GM03348 (cell line): ENCODE data around the gene CYP2B6.
A peak's percentile ranks its signal among the peaks of the same experiment; 100 is the strongest.
"Not testable (repeated sequence)": the region's sequence is repeated elsewhere in the genome, so short reads cannot be mapped to it uniquely, and the experiment has no call there.

Experiments used
- DNase-seq: peaks from one replicate; pipeline ENCODE4 v3.0.0; 2012; ENCODE audit warnings: low spot score

The CYP2B6 gene

GRCh38 chr19:40990972-40991381 lies at the start of gene CYP2B6:
TSS of gene CYP2B6 (plus strand) at chr19:40991282. CDS start at chr19:40991306, 24 bp downstream.
- no peak for DNase-seq

- no peak for DNase-seq
These were observed 49.4 kb upstream of the CYP2B6 start for GRCh38 chr19:40941481-40942219.

DNA sequence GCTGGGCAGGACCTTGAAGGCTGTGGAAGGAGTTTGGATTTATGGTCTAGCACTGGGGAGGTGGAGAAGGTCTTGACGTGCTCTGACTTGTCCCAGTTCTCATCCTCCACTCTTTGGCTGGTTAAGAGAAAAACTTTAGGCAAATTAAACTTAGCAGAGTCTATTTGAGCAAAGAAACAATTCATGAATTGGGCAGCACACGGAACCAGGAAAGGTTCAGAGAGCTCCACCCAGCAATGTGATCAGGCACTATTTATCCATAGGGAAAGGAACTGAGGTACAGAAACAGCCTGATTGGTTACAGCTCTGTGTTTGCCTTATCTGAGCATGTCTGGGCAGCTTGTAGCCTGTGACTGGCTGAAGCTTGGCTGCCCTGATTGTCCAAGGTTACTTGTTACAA lies 45.4 kb upstream of the CYP2B6 start:
- no peak for DNase-seq

GRCh38 chr19:40947114-40947513 lies 44.0 kb upstream of the CYP2B6 start:
- DNase-seq = no peak

DNA sequence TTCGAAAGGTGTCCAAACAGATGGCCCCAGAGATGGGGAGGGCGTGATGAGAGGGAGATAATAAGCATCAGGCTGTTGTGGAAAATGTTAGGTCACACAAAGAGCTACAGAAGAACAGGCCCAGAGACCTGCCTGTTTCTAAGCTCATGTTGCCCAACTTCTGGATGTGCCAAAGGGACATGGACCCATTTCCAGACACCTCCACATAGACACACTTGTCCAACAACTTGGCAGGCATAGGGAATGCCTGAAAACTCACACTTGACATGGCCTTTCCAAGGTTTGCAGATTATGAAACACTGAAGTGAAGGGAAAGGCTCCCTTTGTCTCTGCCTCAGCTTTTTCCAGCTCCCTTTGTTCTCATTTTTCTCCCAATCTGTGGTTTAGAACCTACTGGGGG lies 43.5 kb upstream of the CYP2B6 start:
- DNase-seq = no peak

GRCh38 chr19:40948580-40949299 lies 42.3 kb upstream of the CYP2B6 start:
- DNase-seq = no peak

DNA sequence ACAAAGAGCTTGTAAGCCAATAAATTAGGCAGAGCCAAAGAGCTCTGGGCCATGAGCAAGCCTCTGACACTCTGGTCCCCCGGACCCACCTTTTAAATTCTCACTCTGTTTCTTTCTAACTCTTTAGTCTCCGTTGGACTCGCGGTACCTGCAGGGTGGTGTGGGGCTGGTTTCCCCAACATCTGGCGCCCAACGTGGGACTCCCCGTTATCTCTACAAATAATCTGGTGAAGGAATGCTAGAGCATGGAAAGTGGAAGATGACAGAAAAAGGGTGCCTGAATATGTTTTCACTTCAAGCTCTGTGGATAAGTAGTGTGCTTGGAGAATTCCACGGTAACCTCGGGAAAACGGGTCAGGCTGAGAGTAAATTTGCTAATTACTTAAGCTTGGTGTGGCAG lies 36.5 kb upstream of the CYP2B6 start:
- no peak for DNase-seq

DNA sequence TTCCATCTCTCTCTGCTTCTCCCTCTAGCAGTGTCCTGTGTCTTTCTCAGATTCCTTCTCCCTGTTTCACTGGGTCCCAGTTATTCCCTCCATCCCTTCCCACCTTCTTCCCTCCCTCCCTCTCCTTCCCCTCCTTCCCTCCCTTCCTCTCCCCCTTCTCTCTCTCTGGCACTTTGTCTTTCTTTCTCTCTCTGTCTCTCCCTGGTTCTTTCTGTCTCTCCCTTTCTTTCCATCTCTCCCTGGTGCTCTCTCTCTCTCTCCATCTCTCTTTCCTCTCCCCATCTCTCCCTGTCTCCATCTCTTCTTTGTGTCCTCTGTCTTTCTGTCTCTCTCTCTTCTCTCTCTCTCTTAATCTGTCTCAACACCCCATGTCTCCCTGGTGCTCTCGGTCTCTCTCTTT lies 31.7 kb upstream of the CYP2B6 start:
- DNase-seq = no peak

- no peak for DNase-seq
These were observed 30.9 kb upstream of the CYP2B6 start for GRCh38 chr19:40960062-40960685.

DNA sequence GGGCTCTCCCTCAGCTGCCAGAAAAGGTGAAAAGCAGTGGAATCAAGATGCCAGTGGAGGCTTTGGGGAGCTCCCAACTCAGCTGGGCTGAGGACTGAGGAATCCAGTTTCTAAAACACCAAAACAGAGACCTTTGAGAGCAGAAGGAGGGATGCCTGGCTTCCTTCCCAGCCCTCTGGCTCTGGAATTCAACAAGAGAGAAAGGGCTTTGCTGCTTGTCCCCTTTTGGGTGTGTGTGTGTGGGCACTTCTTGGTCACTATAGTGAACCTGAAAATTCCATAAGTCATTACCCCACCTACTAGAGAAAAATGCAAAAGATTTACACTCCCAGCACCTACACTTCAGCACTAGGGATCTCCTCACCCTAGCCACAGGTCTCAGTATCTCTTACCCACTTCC lies 30.3 kb upstream of the CYP2B6 start:
- DNase-seq = no peak

DNA sequence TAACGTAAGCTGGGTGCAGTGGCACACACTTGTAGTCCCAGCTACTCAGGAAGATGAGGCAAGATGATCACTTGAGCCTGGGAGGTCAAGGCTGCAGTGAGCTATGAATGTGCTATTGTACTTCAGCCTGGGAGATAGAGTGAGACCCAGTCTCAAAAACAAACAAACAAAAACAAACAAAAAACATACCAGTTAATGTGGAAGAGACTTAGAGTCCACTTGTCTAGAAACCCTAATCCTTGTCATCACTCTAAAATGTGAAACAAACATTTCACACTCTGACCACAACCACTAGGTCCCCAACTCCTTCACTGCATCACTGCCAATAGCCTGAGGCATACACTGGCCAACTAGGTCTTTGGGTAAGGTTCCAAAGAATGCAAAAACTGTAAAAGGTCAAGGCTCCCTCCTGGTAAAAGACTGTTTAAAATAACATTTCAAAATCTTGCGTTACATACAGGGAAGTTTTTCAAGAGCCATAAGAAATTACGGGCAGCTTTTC lies 28.6 kb upstream of the CYP2B6 start:
- DNase-seq = no peak

DNA sequence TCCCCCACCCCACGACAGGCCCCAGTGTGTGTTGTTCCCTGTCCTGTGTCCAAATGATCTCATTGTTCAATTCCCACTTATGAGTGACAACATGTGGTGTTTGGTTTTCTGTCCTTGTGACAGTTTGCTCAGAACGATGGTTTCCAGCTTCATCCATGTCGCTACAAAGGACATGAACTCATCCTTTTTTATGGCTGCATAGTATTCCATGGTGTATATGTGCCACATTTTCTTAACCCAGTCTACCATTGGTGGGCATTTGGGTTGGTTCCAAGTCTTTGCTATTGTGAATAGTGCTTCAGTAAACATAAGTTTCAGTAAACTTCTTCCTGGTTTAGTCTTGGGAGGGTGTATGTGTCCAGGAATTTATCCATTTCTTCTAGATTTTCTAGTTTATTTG lies 26.7 kb upstream of the CYP2B6 start:
- not testable (repeated sequence) for DNase-seq

- DNase-seq = not testable (repeated sequence)
These were observed 25.7 kb upstream of the CYP2B6 start for GRCh38 chr19:40965351-40965750.

DNA sequence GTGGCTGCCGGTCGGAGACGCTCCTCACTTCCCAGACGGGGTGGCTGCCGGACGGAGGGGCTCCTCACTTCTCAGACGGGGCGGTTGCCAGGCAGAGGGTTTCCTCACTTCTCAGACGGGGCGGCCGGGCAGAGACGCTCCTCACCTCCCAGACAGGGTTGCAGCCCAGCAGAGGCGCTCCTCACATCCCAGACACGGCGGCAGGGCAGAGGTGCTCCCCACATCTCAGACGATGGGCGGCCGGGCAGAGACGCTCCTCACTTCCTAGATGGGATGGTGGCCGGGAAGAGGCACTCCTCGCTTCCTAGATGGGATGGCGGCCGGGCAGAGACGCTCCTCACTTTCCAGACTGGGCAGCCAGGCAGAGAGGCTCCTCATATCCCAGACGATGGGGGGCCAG lies 24.5 kb upstream of the CYP2B6 start:
- DNase-seq = not testable (repeated sequence)

DNA sequence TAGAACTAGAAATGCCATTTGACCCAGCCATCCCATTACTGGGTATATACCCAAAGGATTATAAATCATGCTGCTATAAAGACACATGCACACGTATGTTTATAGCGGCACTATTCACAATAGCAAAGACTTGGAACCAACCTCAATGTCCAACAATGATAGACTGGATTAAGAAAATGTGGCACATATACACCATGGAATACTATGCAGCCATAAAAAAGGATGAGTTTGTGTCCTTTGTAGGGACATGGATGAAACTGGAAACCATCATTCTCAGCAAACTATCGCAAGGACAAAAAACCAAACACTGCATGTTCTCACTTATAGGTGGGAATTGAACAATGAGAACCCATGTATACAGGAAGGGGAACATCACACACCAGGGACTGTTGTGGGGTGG lies 23.0 kb upstream of the CYP2B6 start:
- DNase-seq = not testable (repeated sequence)

DNA sequence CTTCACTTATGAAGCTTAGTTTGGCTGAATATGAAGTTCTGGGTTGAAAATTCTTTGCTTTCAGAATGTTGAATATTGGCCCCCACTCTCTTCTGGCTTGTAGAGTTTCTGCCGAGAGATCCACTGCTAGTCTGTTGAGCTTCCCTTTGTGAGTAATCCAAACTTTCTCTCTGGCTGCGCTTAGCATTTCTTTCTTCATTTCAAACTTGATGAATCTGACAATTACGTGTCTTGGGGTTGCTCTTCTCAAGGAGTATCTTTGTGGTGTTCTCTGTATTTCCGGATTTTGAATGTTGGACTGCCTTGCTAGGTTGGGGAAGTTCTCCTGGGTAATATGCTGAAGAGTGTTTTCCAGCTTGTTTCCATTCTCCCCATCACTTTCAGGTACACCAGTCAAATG lies 21.4 kb upstream of the CYP2B6 start:
- not testable (repeated sequence) for DNase-seq

DNA sequence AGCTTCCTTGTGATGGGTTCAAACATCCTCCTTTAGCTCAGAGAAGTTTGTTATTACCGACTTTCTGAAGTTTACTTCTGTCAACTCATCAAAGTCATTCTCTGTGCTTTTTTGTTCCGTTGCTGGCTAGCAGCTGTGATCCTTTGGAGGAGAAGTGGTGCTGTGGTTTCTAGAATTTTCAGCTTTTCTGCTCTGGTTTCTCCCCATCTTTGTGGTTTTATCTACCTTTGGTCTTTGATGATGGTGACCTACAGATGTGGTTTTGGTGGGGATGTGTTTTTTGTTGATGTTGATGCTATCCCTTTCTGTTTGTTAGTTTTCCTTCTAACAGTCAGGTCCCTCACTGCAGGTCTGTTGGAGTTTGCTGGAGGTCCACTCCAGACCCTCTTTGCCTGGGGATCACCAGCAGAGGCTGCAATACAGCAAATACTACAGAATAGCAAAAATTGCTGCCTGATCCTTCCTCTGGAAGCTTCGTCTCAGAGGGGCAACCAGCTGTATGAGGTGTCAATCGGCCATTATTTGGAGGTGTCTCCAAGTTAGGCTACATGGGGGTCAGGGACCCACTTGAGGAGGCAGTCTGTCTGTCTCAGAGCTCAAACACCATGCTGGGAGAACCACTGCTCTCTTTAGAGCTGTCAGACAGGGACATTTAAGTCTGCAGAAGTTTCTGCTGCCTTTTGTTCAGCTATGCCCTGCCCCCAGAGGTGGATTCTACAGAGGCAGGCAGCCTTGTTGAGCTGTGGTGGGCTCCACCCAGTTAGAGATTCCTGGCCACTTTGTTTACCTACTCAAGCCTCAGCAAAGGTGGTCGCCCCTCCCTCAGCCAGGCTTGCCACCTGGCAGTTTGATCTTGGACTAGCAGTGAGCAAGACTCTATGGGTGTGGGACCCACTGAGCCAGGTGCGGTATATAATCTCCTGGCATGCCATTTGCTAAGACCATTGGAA lies 20.4 kb upstream of the CYP2B6 start:
- DNase-seq = not testable (repeated sequence)

DNA sequence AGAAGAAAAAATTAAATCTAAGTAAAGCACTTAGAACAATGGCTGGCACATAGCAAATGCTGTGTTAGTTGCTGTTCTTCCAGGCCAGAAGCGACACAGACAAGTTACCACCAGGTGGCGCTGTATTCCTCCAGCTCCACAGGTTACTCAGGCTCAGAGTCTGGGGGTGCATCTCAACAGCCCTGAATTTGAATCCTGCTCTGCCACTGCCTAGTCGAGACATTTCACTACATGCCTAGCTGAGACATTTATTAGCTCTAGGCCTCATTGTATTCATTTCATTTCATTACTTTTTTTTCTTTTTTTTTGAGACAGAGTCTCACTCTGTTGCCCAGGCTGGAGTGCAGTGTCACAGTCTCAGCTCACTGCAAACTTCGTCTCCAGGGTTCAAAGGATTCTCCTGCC lies 16.4 kb upstream of the CYP2B6 start:
- peak; percentile 79 for DNase-seq

GRCh38 chr19:40976134-40976533 lies 14.9 kb upstream of the CYP2B6 start:
- DNase-seq = no peak

DNA sequence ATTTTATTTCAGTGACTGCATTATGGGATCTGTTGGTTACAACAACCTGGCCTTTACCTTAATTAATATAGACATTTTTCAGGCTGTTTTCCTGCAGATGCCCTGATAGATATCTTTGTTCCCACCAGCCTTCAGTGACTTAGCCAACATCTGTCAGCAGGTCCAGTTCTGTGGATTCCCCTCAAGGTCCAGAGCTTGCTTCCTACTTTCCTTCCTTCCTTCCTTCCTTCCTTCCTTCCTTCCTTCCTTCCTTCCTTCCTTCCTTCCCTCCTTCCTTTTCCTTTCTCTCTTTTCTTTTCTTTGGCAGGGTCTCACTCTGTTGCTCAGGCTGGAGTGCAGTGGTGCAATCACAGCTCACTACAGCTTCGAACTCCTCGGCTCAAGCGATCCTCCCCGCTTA lies 14.4 kb upstream of the CYP2B6 start:
- no peak for DNase-seq

GRCh38 chr19:40979759-40980158 lies 11.3 kb upstream of the CYP2B6 start:
- DNase-seq = not testable (repeated sequence)
